ENCODE measurements around the gene MCM9. TPM values are rescaled to one million over a fixed set of nuclear protein-coding genes. Genes with fewer than 3 reads are reported as not detected.

MCM9 gene
- total RNA-seq, 1 experiment from 2014 or later = 18.6 TPM

GRCh38 chr6:118918329-118918725 is 16.6 kb downstream of the MCM9 start:
- Histone ChIP-seq H3K4ac (ENCODE audit: low read depth, low read length) (no peak overlapping the region), H4K5ac (ENCODE audit: insufficient read length, low read depth, low read length) (no peak overlapping the region), H3K79me1 (ENCODE audit: insufficient read depth, low read depth, low read length, poor library complexity, severe bottlenecking) (no peaks in the 10 kb centered on the region), H2AFZ (ENCODE audit: low read length) (no peak overlapping the region), H4K91ac (ENCODE audit: insufficient read length, low read depth, low read length) (no peak overlapping the region), H2BK12ac (ENCODE audit: insufficient read length, low read depth, low read length) (no peak overlapping the region), H3K27ac (ENCODE audit: insufficient read length, low read depth, low read length) (no peak overlapping the region), H4K8ac (replicated peaks; ENCODE audit: insufficient read length, low read depth, low read length) (no peak overlapping the region), H3T11ph (ENCODE audit: low read length) (no peak overlapping the region), H2BK20ac (ENCODE audit: low read depth, low read length, poor library complexity, severe bottlenecking) (no peak overlapping the region), H3K4me1 (ENCODE audit: insufficient read depth, low read length) (no peaks in the 10 kb centered on the region), H2BK15ac (ENCODE audit: low read depth, low read length) (no peak overlapping the region), H4K20me1 (ENCODE audit: control insufficient read depth, insufficient read depth, insufficient read length) (no peaks in the 10 kb centered on the region), H3K56ac (ENCODE audit: insufficient read length, low read depth, low read length) (no peak overlapping the region), H3K18ac (ENCODE audit: insufficient read length, low read depth, low read length) (no peak overlapping the region), H3K27me3 (ENCODE audit: insufficient read depth, low read length) (no peaks in the 10 kb centered on the region), H2BK5ac (ENCODE audit: insufficient read length, low read length) (no peak overlapping the region), H3K4me2 (ENCODE audit: insufficient read depth, insufficient read length, low read length) (no peak overlapping the region), H3K79me2 (ENCODE audit: insufficient read depth, low read length) (no peaks in the 10 kb centered on the region), H3K23me2 (ENCODE audit: insufficient read length, low read depth, low read length, poor library complexity, severe bottlenecking) (no peaks in the 10 kb centered on the region), H2BK120ac (ENCODE audit: low read depth, low read length, poor library complexity, severe bottlenecking) (no peak overlapping the region), H3K9me3 (ENCODE audit: control insufficient read depth, low read depth, low read length) (no peaks in the 10 kb centered on the region), H3K14ac (ENCODE audit: insufficient read depth, low read length) (no peak overlapping the region), H3K23ac (ENCODE audit: insufficient read length, low read depth, low read length) (no peak overlapping the region), H2AK5ac (ENCODE audit: insufficient read length, low read length) (no peak overlapping the region), H3K9ac (ENCODE audit: extremely low read depth, insufficient read length, low read length) (no peak overlapping the region)
- no peak for DNase-seq
- Mint-ChIP-seq H3K36me3 (ENCODE audit: insufficient read depth in 1 of 3, low read depth in 3 of 3) (peaks cover 5 to 53% (median 46%) of the 10 kb centered on the region in 3 experiments; a peak in 5 of 7 replicates), H3K4me1 (no peaks in the 10 kb centered on the region), H3K4me3 (no peak overlapping the region), H3K9me3 (no peaks in the 10 kb centered on the region), H3K27me3 (ENCODE audit: low read depth) (no peaks in the 10 kb centered on the region), H3K27ac (no peak overlapping the region; a peak in 1 of 7 replicates)
- TF ChIP-seq CTCF (conservative IDR thresholded peaks at IDR 0.05) = no peak
- no CpG with 5 or more reads among the region's 2 CpGs for WGBS (ENCODE audit: extremely low coverage, insufficient read length, low lambda C conversion rate)

Measured in H9 (cell line).